Measurements from ENCODE around the gene FBXO31.

GRCh38 chr16:87391324-87391949 is 7.9 kb upstream of the FBXO31 start:
- TF ChIP-seq TAF1 (IDR thresholded peaks at IDR 0.05; ENCODE audit: borderline replicate concordance, low read depth, low read length) (no peak), POLR2A (IDR thresholded peaks at IDR 0.05; ENCODE audit: low read depth, low read length) (no peak), POLR2AphosphoS5 (IDR thresholded peaks at IDR 0.05; ENCODE audit: low read depth, low read length) (no peak)

Measured in GM12892 (cell line).